RWPE1 (cell line): ENCODE data around the gene STXBP4.

Experiments
- CTCF ChIA-PET: fragments of 350-600 bp; sonication (Branson Sonifier 250); formaldehyde crosslinking; extraction: SDS; loops from one replicate; lab custom pipeline; 2021; lab: Yijun Ruan, JAX
- POLR2A ChIA-PET: fragments of 400-600 bp; formaldehyde crosslinking; extraction: SDS; loops from one replicate; lab custom pipeline; 2020; ENCODE audit warnings: antibody characterized with exemption; ENCODE audit not compliant: low non-redundant PET; lab: Yijun Ruan, JAX
- DNase-seq: peaks from one replicate; pipeline ENCODE4 v3.0.0; 2012; ENCODE audit warnings: low spot score
- H3K27ac ChIP-seq: fragments of 450-650 bp; 2 replicates; pipeline ENCODE4 v1.5.1; 2017
- CTCF ChIP-seq: fragments of 450-650 bp; conservative IDR thresholded peaks from 2 replicates; pipeline ENCODE4 v1.5.1; 2017; ENCODE audit warnings: low read depth, mild to moderate bottlenecking

STXBP4 gene

GRCh38 chr17:55053855-55054254 lies 85.3 kb downstream of the STXBP4 start:
- ChIA-PET CTCF (no interaction called here), POLR2A (no interaction called here)
- peak; percentile 2 for DNase-seq
- H3K27ac ChIP-seq: no peak overlapping the region
- TF ChIP-seq CTCF: peak; percentile 52

- ChIA-PET CTCF (no interaction called here), POLR2A (no interaction called here)
- no peak overlapping the region for H3K27ac ChIP-seq
- DNase-seq: no peak
- TF ChIP-seq CTCF: no peak
These were observed 85.9 kb downstream of the STXBP4 start for GRCh38 chr17:55054429-55054828.

- POLR2A ChIA-PET: no interaction called here
- TF ChIP-seq CTCF: no peak
- no peak for DNase-seq
These were observed 88.0 kb downstream of the STXBP4 start for GRCh38 chr17:55056526-55056925.

GRCh38 chr17:55057184-55057583 lies 88.6 kb downstream of the STXBP4 start:
- no peak for DNase-seq
- CTCF ChIA-PET: no interaction called here
- POLR2A ChIA-PET: no interaction called here
- no peak for TF ChIP-seq CTCF
- H3K27ac ChIP-seq: no peak overlapping the region

More at GRCh38 chr17:55056526-55056925, 88.0 kb downstream of the STXBP4 start:
- no peak overlapping the region for H3K27ac ChIP-seq
- CTCF ChIA-PET: no interaction called here

- ChIA-PET POLR2A (no interaction called here), CTCF (interaction anchor here (0.6 kb wide), 2 partner anchors 290 to 998 kb away, joined by 3 to 7 read pairs; no protein-coding TSS in a partner anchor)
- no peak for DNase-seq
- H3K27ac ChIP-seq: no peak overlapping the region
- no peak for TF ChIP-seq CTCF
These were observed 91.2 kb downstream of the STXBP4 start for GRCh38 chr17:55059724-55060123.

GRCh38 chr17:55062921-55063320 lies 94.4 kb downstream of the STXBP4 start:
- ChIA-PET CTCF (interaction anchor here (0.6 kb wide), 3 partner anchors 1142 to 1408 kb away, joined by 3 to 7 read pairs (median 3); no protein-coding TSS in a partner anchor), POLR2A (no interaction called here)
- DNase-seq: peak; percentile 30
- H3K27ac ChIP-seq: no peak overlapping the region
- no peak for TF ChIP-seq CTCF
